GM15510 (cell line): ENCODE data around the gene LYRM2.

ENCODE experiments used
- POLR2A ChIP-seq: IDR thresholded peaks from 3 replicates; pipeline ENCODE4 v1.6.1; 2011; ENCODE audit warnings: borderline replicate concordance; ENCODE audit not compliant: insufficient read length; ENCODE audit errors: extremely low read depth

Gene LYRM2

DNA sequence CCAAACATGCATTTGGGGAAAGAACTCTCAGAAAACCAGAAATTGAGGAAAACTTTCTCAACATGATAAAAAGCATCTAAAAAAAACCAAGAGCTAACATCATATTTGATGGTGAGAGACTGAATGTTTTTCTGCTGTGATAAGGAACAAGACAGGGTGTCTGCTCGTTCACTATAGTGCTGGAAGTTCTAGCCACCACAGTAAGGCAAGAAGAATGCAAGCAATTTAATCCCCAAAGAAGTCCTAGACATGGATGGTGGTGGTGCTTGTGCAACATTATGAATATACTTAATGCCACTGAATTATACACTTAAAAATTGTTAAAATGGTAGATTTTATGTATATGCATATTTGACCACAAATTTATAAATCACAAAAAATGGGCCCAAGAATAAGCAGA is 53.4 kb downstream of the LYRM2 start:
- no peak for TF ChIP-seq POLR2A

DNA sequence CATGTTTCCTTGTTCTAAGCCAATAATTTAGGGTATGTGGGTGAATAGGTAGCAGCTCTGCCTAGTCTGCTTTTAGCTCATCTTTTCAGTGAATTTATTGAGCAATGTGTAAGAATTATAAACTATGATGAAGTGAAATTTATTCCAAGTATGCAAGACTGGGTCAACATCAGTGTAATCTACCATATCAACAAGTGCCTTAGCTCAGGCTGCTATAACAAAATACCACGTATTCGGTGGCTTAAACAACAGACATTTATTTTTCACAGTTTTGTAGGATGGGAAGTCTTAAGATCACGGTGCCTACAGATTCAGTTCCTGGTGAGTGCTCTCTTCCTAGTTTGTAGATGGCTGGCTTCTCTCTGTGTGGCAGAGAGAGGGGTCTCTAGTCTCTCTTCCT is 54.0 kb downstream of the LYRM2 start:
- TF ChIP-seq POLR2A = no peak

DNA sequence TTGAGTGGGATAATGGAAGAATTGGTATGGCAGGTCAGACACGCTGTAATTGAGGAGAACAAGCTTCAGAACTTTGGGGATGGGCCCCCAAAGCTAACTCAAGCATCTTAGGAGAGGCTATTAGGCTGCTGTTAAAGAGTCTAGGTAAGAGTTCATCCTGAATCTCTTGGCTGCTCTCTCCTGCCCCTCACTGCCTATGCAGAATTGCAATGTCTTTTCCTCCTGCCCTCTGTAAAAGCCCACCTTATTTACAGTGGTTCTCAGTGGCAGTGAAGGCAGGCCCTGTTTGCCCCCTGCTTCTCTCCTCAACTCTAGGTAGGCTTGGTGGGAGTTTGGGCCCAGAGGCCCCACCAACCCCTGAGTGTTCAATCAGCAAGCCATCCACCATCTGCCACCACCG is 55.0 kb downstream of the LYRM2 start:
- TF ChIP-seq POLR2A = no peak

DNA sequence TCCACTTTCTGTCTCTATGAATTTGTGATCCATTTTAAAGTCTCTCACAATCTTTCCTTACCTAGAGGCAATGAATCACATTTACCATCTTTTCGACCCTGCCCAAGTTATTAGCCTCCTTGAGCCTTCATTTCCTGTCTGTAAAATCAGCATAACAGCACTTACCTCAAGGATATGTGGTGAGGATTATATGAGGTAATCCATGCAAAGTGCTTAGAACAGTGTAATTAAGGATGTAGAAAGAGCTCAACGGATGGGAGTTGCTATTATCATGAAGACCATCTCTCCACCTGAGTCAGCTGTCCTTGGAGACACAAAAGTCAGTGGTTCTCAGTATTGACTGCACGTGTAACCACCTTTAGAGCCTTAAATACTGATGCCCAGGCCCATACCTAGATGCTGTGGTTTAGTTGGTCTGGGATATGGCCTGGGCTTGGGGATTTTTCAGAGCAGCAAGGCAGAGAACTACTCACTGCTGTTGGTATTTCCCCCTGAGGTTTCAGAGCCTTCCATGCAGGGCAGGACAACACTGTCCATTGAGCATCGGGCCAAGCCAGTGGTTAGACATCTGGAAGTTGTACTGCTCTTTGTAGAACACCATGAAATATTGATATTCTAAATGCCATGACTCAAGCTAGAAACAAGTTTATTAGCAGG is 55.8 kb downstream of the LYRM2 start:
- TF ChIP-seq POLR2A = no peak

DNA sequence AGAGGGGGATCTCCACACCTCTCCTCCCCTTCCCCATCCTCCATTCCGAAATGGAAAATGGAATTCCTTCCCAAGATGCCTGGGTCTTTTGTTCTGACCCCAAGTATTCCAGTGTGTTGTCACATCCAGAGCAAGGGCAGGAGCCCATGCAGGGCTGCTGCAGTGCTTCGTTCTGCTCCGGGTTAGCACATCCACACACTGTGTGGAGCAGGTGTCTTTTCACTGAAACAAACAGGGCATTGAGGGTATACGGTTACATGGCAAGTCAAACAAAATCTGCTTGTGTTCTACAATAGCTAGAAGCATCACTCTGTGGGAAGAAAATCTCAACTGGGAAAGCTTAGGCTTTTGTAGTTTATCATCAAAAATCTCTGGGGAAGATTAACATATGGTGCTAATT is 56.9 kb downstream of the LYRM2 start:
- TF ChIP-seq POLR2A = no peak

- TF ChIP-seq POLR2A = no peak
Measured at GRCh38 chr6:89580997-89581666, 57.4 kb downstream of the LYRM2 start.

DNA sequence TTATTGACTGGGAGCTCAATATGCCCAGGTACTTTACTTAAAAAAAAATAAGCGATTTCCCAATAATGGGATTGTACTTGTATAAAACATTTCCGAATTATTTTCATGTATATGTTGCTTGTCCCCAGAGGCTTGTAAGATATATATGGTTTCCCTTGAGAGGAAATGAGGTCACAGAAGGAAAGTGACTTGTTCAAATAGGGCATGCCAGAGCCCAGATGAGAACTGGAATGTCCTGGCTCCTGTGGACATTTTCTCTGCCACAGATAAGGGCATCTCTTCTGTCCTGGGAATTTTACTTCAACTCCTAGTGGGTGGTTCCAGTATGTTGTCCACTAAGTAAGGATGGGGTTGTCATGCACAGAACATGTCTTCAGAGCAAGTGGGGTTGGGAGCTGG is 63.0 kb downstream of the LYRM2 start:
- TF ChIP-seq POLR2A = no peak

- no peak for TF ChIP-seq POLR2A
Measured at GRCh38 chr6:89574910-89575561, 63.5 kb downstream of the LYRM2 start.

- no peak for TF ChIP-seq POLR2A
Measured at GRCh38 chr6:89567630-89568390, 70.7 kb downstream of the LYRM2 start.

DNA sequence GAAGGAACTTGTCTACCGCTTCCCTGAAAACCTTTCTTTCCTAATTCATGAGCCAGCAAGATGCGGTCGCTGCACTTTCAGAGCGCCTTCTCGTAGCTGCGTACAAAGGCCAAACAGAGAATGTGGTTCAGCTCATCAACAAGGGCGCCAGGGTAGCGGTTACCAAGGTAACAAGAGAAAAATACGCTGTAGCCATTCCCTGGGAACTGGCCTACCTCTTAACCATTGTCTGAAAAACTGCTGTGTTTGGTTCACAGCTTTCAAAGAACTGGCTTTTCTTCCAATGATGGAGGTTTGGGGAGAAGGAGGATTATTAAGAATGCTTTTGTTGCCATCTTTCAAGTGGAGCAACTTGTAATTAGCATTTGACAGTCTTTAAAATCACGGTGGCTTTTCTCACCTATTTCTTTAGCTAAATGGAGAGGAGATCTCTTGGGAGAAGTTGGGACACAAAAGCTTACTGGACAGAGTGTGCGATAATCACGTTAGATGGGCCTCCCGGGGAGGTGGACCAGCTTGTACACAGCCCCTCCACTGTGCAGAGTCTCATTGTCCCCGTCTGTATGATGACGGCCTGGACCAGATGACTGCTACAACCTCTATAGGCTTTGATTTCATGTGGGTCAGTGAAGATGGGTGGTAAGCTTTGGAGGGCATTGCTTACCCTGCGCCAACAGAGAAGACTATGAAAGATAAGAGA is 71.5 kb downstream of the LYRM2 start:
- TF ChIP-seq POLR2A = no peak

DNA sequence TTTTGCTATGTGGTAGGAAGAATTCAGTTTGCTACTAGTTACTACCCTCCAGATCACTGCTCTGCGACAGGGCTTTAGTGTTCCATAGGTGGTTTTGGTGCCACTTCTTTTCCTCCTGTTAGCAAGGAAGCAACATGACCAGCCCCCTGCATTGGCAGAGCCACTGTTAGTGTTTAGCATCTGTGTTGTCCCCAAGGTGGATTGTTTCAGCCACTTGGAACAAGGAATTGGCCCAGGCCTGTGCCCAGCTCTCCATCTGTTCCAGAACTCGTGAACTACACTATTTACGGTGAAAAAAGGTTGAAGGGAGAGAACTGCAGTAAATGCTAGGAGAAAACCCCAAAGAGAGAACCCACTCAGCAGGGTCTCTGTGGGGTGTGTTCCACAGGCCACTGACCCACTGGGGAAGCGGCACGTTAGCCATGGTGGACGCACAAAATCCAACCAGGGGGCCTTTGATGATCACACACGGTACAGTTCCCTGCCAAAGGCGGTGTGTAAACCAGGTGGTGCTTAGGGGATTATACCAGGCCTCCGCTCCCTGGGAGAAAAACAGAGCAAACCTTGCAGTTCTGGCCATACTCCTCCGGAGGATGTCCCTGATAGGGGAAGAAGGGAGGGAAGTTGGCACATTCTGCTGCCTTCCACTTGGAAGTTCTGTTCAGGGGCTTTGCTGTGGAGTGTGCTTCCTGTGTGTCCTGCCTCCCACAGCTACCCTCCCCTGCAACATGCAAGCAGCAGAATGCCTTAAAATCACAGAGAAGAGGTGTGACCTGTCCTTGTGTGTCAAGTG is 72.3 kb downstream of the LYRM2 start:
- TF ChIP-seq POLR2A = no peak

GRCh38 chr6:89564752-89565427 is 73.7 kb downstream of the LYRM2 start:
- no peak for TF ChIP-seq POLR2A

DNA sequence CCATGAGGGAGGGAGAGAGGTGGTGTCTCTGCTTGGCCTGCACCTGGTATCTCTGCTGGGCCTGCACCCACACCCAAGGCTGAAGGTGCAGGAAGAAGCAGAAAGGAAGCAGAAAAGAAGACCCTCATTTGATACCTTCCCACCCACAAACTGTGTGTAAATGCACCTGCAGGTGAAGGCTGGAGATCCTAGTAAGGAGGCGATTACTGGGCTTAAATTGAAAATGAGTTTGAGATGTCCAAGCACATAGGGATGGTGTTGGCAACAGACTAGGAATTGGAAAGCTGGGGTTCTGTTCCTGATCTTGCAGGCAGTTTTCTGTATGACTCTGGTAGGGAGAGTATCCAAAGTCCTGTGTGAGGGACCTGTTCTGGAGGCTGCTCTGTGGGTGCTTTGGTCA is 74.7 kb downstream of the LYRM2 start:
- no peak for TF ChIP-seq POLR2A

- TF ChIP-seq POLR2A = no peak
Measured at GRCh38 chr6:89562093-89562973, 76.2 kb downstream of the LYRM2 start.
